Liver (tissue), 9 donors: ENCODE results near the gene NPPA. TPM values are rescaled to one million over a fixed set of nuclear protein-coding genes. Genes with fewer than 3 reads are reported as not detected.

ENCODE experiments used
- DNase-seq: peaks from one replicate; pipeline ENCODE4 v3.0.0-alpha.2; 2017; ENCODE audit warnings: low spot score
- H3K27ac ChIP-seq, 2 donors: one replicate each; pipeline ENCODE4 v1.7.0; 2013; ENCODE audit warnings: inconsistent platforms in 2 of 2, low read length in 2 of 2, control low read depth in 1 of 2, low read depth in 1 of 2, mild to moderate bottlenecking in 1 of 2
- H3K27me3 ChIP-seq, 4 donors: one replicate each; pipeline versions ENCODE4 v1.6.1 to v1.7.0; 2013; ENCODE audit warnings: low read length in 3 of 4, inconsistent platforms in 1 of 4, mild to moderate bottlenecking in 1 of 4, moderate library complexity in 1 of 4; ENCODE audit not compliant: control insufficient read depth in 4 of 4, insufficient read depth in 4 of 4
- H3K36me3 ChIP-seq, 4 donors: one replicate each; pipeline versions ENCODE4 v1.6.1 to v1.7.0; 2013; ENCODE audit warnings: low read length in 3 of 4, mild to moderate bottlenecking in 3 of 4, low read depth in 1 of 4, moderate library complexity in 1 of 4; ENCODE audit not compliant: control insufficient read depth in 4 of 4, insufficient read depth in 3 of 4
- H3K4me1 ChIP-seq, 4 donors: one replicate each; pipeline versions ENCODE4 v1.6.1 to v1.7.0; 2013; ENCODE audit warnings: low read length in 3 of 4, mild to moderate bottlenecking in 3 of 4, moderate library complexity in 1 of 4; ENCODE audit not compliant: control insufficient read depth in 4 of 4, insufficient read depth in 4 of 4
- H3K4me3 ChIP-seq, 3 donors: one replicate each; pipeline versions ENCODE4 v1.6.1 to v1.7.0; 2013; ENCODE audit warnings: low read length in 3 of 3, control low read depth in 1 of 3, low read depth in 1 of 3, mild to moderate bottlenecking in 1 of 3
- H3K9ac ChIP-seq, 2 donors: one replicate each; pipeline ENCODE4 v1.7.0; 2013; ENCODE audit warnings: low read length in 2 of 2, mild to moderate bottlenecking in 2 of 2, moderate library complexity in 2 of 2, control low read depth in 1 of 2, low read depth in 1 of 2
- H3K9me3 ChIP-seq, 4 donors: one replicate each; pipeline versions ENCODE4 v1.6.1 to v1.7.0; 2013; ENCODE audit warnings: low read length in 3 of 4; ENCODE audit not compliant: control insufficient read depth in 4 of 4
- ATF3 ChIP-seq: IDR thresholded peaks from 2 replicates; pipeline ENCODE4 v1.6.1; 2016; ENCODE audit warnings: antibody characterized with exemption
- CTCF ChIP-seq: fragments of 150-350 bp; IDR thresholded peaks from 2 replicates; pipeline ENCODE4 v1.5.1; 2017; ENCODE audit warnings: improper control_type of control experiment, low read depth, low read length; ENCODE audit not compliant: missing input control
- EGR1 ChIP-seq, 2 donors: IDR thresholded peaks; 2 replicates each; pipeline ENCODE4 v1.6.1; 2016 to 2018; ENCODE audit warnings: antibody characterized with exemption in 2 of 2, low read depth in 2 of 2
- FOXA1 ChIP-seq: IDR thresholded peaks from 2 replicates; pipeline ENCODE4 v1.6.1; 2016; ENCODE audit warnings: antibody characterized with exemption
- GABPA ChIP-seq, 2 donors: IDR thresholded peaks in 1 of 2; conservative IDR thresholded peaks in 1 of 2; 2 replicates each; pipeline ENCODE4 v1.6.1; 2016; ENCODE audit warnings: antibody characterized with exemption in 2 of 2, mild to moderate bottlenecking in 1 of 2, moderate library complexity in 1 of 2
- HNF4A ChIP-seq, 2 donors: conservative IDR thresholded peaks; 2 replicates each; pipeline ENCODE4 v1.6.1; 2016; ENCODE audit warnings: antibody characterized with exemption in 2 of 2, mild to moderate bottlenecking in 2 of 2
- HNF4G ChIP-seq: IDR thresholded peaks from 2 replicates; pipeline ENCODE4 v1.6.1; 2016; ENCODE audit warnings: antibody characterized with exemption
- JUND ChIP-seq, 2 donors: IDR thresholded peaks; 2 replicates each; pipeline ENCODE4 v1.6.1; 2016; ENCODE audit warnings: antibody characterized with exemption in 2 of 2
- MAX ChIP-seq: IDR thresholded peaks from 2 replicates; pipeline ENCODE4 v1.6.1; 2016; ENCODE audit warnings: antibody characterized with exemption
- NR2F2 ChIP-seq: IDR thresholded peaks from 2 replicates; pipeline ENCODE4 v1.6.1; 2016; ENCODE audit warnings: antibody characterized with exemption
- RAD21 ChIP-seq, 2 donors: IDR thresholded peaks; 2 replicates each; pipeline ENCODE4 v1.6.1; 2016; ENCODE audit warnings: antibody characterized with exemption in 2 of 2, mild to moderate bottlenecking in 2 of 2
- REST ChIP-seq: IDR thresholded peaks from 2 replicates; pipeline ENCODE4 v1.6.1; 2016; ENCODE audit warnings: antibody characterized with exemption, mild to moderate bottlenecking
- RXRA ChIP-seq, 2 donors: IDR thresholded peaks; 2 replicates each; pipeline ENCODE4 v1.6.1; 2017 to 2018; ENCODE audit warnings: antibody characterized with exemption in 2 of 2, mild to moderate bottlenecking in 1 of 2
- SP1 ChIP-seq: IDR thresholded peaks from 2 replicates; pipeline ENCODE4 v1.6.1; 2018; ENCODE audit warnings: antibody characterized with exemption, mild to moderate bottlenecking
- TAF1 ChIP-seq: conservative IDR thresholded peaks from 2 replicates; pipeline ENCODE4 v1.6.1; 2016; ENCODE audit warnings: antibody characterized with exemption, mild to moderate bottlenecking
- YY1 ChIP-seq: IDR thresholded peaks from 2 replicates; pipeline ENCODE4 v1.6.1; 2016; ENCODE audit warnings: antibody characterized with exemption, mild to moderate bottlenecking
- ZBTB33 ChIP-seq: IDR thresholded peaks from 2 replicates; pipeline ENCODE4 v1.6.1; 2016; ENCODE audit warnings: antibody characterized with exemption
- WGBS: extraction: QIAGEN DNeasy Blood & Tissue Kit; methylation state at CpG from one replicate; pipeline ENCODE4 v1.1.7; 2013; 5-methylcytosine and 5-hydroxymethylcytosine counted together
- polyA plus RNA-seq, 2 donors: library from polyadenylated mRNA; stranded (reverse) in 1 of 2; unstranded in 1 of 2; fragments of 200-250 nt in 1 of 2; fragments of >200 nt in 1 of 2; fragmentation: Nextera tagmentation in 1 of 2; extraction: Ambion mirVana in 1 of 2; gene quantifications; one replicate each; pipeline versions ENCODE4 v1.2.1 to v1.2.3, GENCODE V29; 2013 to 2015
- total RNA-seq, 2 donors: library from RNA; depleted of rRNA; stranded (reverse); fragments of >200 nt; gene quantifications; one replicate each; pipeline ENCODE4 v1.2.3, GENCODE V29; 2014
- donor health status: healthy.
- donor health status: healthy.
- donor health status: healthy.
- donor health status: healthy.
- donor health status: healthy.

The NPPA gene
- total and polyA plus RNA-seq, 4 donors, result 0.12 TPM; not detected in 3

- no peaks in the 10 kb centered on the region for H3K9me3 ChIP-seq
- DNase-seq, result no peak
- peaks cover 0 to 3% (median 0%) of the 10 kb centered on the region in 4 donors for H3K4me1 ChIP-seq
- 86% methylated on average over 6 of the region's 6 CpGs for WGBS
- TF ChIP-seq TAF1, result no peak
- TF ChIP-seq MAX, result no peak
- TF ChIP-seq JUND (IDR thresholded peaks at IDR 0.05), result no peak
- TF ChIP-seq CTCF, result no peak
- no peak for TF ChIP-seq HNF4G
- TF ChIP-seq REST, result no peak
- TF ChIP-seq HNF4A (conservative IDR thresholded peaks at IDR 0.05), result no peak
- no peak for TF ChIP-seq SP1
- no peak for TF ChIP-seq NR2F2
- no peak for TF ChIP-seq ZBTB33
- no peak for TF ChIP-seq FOXA1
- no peak for TF ChIP-seq YY1
- TF ChIP-seq GABPA (IDR thresholded peaks at IDR 0.05 in 1 of 2, conservative IDR thresholded peaks at IDR 0.05 in 1 of 2), result no peak
- no peaks in the 10 kb centered on the region for H3K36me3 ChIP-seq
- no peak overlapping the region for H3K27ac ChIP-seq
- no peak overlapping the region for H3K9ac ChIP-seq
- no peak overlapping the region for H3K4me3 ChIP-seq
- H3K27me3 ChIP-seq, result no peaks in the 10 kb centered on the region
Measured at GRCh38 chr1:11878891-11879190, 31.3 kb upstream of the NPPA start.

GRCh38 chr1:11878081-11878890 is 30.7 kb upstream of the NPPA start:
- no peak for DNase-seq
- Histone ChIP-seq H3K4me1 (peaks cover 0 to 3% (median 0%) of the 10 kb centered on the region in 4 donors), H3K4me3 (no peak overlapping the region), H3K36me3 (no peaks in the 10 kb centered on the region), H3K27ac (no peak overlapping the region), H3K27me3 (no peaks in the 10 kb centered on the region), H3K9ac (no peak overlapping the region), H3K9me3 (no peaks in the 10 kb centered on the region)
- 88% methylated on average over 31 of the region's 31 CpGs for WGBS
- TF ChIP-seq CTCF (no peak), RXRA (IDR thresholded peaks at IDR 0.05) (no peak), JUND (IDR thresholded peaks at IDR 0.05) (no peak), EGR1 (IDR thresholded peaks at IDR 0.05; ENCODE audit: low read depth in 2 of 2) (no peak), TAF1 (no peak), ZBTB33 (no peak), MAX (no peak), RAD21 (IDR thresholded peaks at IDR 0.05) (no peak), ATF3 (no peak), YY1 (no peak), NR2F2 (no peak)
